ENCODE results near the gene NMT1. TPM values are rescaled to one million over a fixed set of nuclear protein-coding genes. Genes with fewer than 3 reads are reported as not detected.

The NMT1 gene
- total and polyA plus RNA-seq, 2 of the 13 experiments (the other 11 are each of a cell fraction or from before 2014, with no cell fraction given) = 75.7 to 142 TPM

DNA sequence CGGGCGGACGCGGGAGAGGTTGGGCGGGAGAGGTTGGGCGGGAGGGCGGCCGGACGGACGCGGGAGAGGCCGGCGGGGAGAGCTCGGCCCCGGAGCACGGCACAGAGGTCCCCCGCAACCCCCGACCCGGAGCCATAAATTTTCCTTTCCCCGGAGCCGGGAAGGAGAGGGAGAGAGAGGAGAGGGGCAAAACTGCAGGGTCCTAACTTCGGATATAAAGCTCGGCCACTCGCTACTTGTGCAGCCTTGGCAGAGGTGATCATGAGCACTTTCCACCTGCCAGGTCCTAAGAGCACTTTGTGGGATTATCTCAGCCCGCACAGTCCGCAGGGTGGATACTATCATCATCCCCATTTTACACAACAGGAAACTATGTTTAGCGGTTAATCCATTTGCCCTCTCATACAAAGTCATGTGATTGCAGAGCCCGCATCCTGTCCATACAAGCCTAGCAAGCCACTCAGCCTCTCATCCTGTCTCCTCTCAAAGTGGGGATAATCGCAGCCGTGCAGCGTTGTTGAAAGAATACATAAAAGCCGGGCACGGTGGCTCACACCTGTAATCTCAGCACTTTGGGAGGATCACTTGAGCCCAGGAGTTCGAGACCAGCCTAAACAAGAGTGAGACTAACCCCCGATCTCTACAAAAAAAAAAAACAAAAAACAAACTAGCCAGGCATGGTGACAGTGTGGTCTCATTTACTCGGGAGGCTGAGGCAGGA lies 8.9 kb upstream of the NMT1 start (continued):
- TF ChIP-seq, protein P1, sequence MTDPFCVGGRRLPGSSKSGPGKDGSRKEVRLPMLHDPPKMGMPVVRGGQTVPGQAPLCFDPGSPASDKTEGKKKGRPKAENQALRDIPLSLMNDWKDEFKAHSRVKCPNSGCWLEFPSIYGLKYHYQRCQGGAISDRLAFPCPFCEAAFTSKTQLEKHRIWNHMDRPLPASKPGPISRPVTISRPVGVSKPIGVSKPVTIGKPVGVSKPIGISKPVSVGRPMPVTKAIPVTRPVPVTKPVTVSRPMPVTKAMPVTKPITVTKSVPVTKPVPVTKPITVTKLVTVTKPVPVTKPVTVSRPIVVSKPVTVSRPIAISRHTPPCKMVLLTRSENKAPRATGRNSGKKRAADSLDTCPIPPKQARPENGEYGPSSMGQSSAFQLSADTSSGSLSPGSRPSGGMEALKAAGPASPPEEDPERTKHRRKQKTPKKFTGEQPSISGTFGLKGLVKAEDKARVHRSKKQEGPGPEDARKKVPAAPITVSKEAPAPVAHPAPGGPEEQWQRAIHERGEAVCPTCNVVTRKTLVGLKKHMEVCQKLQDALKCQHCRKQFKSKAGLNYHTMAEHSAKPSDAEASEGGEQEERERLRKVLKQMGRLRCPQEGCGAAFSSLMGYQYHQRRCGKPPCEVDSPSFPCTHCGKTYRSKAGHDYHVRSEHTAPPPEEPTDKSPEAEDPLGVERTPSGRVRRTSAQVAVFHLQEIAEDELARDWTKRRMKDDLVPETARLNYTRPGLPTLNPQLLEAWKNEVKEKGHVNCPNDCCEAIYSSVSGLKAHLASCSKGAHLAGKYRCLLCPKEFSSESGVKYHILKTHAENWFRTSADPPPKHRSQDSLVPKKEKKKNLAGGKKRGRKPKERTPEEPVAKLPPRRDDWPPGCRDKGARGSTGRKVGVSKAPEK (CRISPR knock-in tag; IDR thresholded peaks at IDR 0.05; ENCODE audit: borderline replicate concordance) = no peak
- TF ChIP-seq MEF2D (CRISPR knock-in tag; IDR thresholded peaks at IDR 0.05) (no peak), ZKSCAN1 (IDR thresholded peaks at IDR 0.05; ENCODE audit: low read length) (no peak), JDP2 (CRISPR knock-in tag; IDR thresholded peaks at IDR 0.05; ENCODE audit: borderline replicate concordance) (no peak), ZNF263 (CRISPR knock-in tag; IDR thresholded peaks at IDR 0.05) (peak; percentile 54; the same call in 1 of the 2 replicates), IKZF1 (IDR thresholded peaks at IDR 0.05) (no peak), MYPOP (CRISPR knock-in tag; IDR thresholded peaks at IDR 0.05) (no peak), ZNF260 (CRISPR knock-in tag; IDR thresholded peaks at IDR 0.05; ENCODE audit: borderline replicate concordance, low read depth) (no peak), HNRNPK (IDR thresholded peaks at IDR 0.05; ENCODE audit: low read depth, low read length, poor library complexity, severe bottlenecking) (no peak), ZC3H4 (CRISPR knock-in tag; IDR thresholded peaks at IDR 0.05; ENCODE audit: borderline replicate concordance) (0 out of 2 replicates have a peak, but pooled peaks have one; percentile 23), ZNF264 (CRISPR knock-in tag; IDR thresholded peaks at IDR 0.05) (no peak), ZNF292 (CRISPR knock-in tag; IDR thresholded peaks at IDR 0.05; ENCODE audit: borderline replicate concordance, low read depth) (no peak), SP1 (IDR thresholded peaks at IDR 0.05) (no peak), SP1 (CRISPR knock-in tag; IDR thresholded peaks at IDR 0.05) (no peak)
- TF ChIP-seq, protein P2, sequence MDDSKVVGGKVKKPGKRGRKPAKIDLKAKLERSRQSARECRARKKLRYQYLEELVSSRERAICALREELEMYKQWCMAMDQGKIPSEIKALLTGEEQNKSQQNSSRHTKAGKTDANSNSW (CRISPR knock-in tag; IDR thresholded peaks at IDR 0.05; ENCODE audit: borderline replicate concordance) = no peak
- TF ChIP-seq, protein P3, sequence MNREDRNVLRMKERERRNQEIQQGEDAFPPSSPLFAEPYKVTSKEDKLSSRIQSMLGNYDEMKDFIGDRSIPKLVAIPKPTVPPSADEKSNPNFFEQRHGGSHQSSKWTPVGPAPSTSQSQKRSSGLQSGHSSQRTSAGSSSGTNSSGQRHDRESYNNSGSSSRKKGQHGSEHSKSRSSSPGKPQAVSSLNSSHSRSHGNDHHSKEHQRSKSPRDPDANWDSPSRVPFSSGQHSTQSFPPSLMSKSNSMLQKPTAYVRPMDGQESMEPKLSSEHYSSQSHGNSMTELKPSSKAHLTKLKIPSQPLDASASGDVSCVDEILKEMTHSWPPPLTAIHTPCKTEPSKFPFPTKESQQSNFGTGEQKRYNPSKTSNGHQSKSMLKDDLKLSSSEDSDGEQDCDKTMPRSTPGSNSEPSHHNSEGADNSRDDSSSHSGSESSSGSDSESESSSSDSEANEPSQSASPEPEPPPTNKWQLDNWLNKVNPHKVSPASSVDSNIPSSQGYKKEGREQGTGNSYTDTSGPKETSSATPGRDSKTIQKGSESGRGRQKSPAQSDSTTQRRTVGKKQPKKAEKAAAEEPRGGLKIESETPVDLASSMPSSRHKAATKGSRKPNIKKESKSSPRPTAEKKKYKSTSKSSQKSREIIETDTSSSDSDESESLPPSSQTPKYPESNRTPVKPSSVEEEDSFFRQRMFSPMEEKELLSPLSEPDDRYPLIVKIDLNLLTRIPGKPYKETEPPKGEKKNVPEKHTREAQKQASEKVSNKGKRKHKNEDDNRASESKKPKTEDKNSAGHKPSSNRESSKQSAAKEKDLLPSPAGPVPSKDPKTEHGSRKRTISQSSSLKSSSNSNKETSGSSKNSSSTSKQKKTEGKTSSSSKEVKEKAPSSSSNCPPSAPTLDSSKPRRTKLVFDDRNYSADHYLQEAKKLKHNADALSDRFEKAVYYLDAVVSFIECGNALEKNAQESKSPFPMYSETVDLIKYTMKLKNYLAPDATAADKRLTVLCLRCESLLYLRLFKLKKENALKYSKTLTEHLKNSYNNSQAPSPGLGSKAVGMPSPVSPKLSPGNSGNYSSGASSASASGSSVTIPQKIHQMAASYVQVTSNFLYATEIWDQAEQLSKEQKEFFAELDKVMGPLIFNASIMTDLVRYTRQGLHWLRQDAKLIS (CRISPR knock-in tag; IDR thresholded peaks at IDR 0.05) = no peak
- TF ChIP-seq, protein P4, sequence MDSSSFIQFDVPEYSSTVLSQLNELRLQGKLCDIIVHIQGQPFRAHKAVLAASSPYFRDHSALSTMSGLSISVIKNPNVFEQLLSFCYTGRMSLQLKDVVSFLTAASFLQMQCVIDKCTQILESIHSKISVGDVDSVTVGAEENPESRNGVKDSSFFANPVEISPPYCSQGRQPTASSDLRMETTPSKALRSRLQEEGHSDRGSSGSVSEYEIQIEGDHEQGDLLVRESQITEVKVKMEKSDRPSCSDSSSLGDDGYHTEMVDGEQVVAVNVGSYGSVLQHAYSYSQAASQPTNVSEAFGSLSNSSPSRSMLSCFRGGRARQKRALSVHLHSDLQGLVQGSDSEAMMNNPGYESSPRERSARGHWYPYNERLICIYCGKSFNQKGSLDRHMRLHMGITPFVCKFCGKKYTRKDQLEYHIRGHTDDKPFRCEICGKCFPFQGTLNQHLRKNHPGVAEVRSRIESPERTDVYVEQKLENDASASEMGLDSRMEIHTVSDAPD (CRISPR knock-in tag; IDR thresholded peaks at IDR 0.05) = no peak
- TF ChIP-seq, protein P5, sequence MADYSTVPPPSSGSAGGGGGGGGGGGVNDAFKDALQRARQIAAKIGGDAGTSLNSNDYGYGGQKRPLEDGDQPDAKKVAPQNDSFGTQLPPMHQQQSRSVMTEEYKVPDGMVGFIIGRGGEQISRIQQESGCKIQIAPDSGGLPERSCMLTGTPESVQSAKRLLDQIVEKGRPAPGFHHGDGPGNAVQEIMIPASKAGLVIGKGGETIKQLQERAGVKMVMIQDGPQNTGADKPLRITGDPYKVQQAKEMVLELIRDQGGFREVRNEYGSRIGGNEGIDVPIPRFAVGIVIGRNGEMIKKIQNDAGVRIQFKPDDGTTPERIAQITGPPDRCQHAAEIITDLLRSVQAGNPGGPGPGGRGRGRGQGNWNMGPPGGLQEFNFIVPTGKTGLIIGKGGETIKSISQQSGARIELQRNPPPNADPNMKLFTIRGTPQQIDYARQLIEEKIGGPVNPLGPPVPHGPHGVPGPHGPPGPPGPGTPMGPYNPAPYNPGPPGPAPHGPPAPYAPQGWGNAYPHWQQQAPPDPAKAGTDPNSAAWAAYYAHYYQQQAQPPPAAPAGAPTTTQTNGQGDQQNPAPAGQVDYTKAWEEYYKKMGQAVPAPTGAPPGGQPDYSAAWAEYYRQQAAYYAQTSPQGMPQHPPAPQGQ (CRISPR knock-in tag; IDR thresholded peaks at IDR 0.05; ENCODE audit: borderline replicate concordance) = peak; percentile 63; the same call in 1 of the 2 replicates

Measured in HepG2 (cell line).